ENCODE measurements around the gene BRSK2. TPM values are rescaled to one million over a fixed set of nuclear protein-coding genes. Genes with fewer than 3 reads are reported as not detected.

The BRSK2 gene
- total and polyA plus RNA-seq, 9 of the 15 experiments (the other 6 are each of a cell fraction or from before 2014, with no cell fraction given) = 0.06 to 0.52 (median 0.18) TPM; not detected in 5

DNA sequence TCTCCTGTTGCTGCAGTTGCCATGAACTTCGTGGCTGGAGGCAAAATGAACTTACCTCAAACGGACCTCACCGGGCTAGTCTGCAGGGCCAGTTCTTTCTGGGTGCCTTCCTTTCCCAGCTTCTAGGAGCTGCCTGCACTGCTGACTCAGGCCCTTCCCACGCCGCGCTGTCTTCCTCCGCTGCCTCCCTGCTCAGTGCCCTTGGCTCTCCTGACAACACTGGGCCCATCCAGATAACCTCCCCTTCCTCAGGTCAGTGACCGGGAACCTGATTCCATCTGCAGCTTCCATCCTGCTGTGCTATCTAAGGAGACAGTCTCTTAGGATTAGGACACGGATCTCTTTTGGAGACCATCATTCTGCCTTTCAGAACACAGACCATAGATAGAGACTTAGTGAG lies 77.5 kb downstream of the BRSK2 start:
- 4% methylated on average over 9 of the region's 9 CpGs for WGBS (ENCODE audit: insufficient coverage, low coverage, missing lambda C conversion rate)
- H3K4me3 ChIP-seq = no peak overlapping the region
- peak overlapping the region in 1 of 2 experiments; percentile 36; a peak in 1 of 4 replicates for H3K9ac ChIP-seq (ENCODE audit: insufficient read depth in 1 of 2, low read depth in 2 of 2, low read length in 2 of 2)
- DNase-seq (ENCODE audit: extremely low read depth in 1 of 4, low spot score in 3 of 4) (peak in 1 of 4 experiments; percentile 26), ATAC-seq (peak; percentile 49; the same call in 2 of the 3 replicates), FAIRE-seq (no peak)
- intact Hi-C loops (cut with micrococcal nuclease) (no loop called here), in situ Hi-C loops (cut with MboI) (no loop called here)
- no peak overlapping the region for H3K27ac ChIP-seq (ENCODE audit: extremely low read depth, low read depth, low read length)
- no peaks in the 10 kb centered on the region for H3K79me2 ChIP-seq (ENCODE audit: control insufficient read depth, insufficient read depth, low read length)
- BruUV-seq (replicated peaks) = no TSS peak
- H3K27me3 ChIP-seq (ENCODE audit: control insufficient read depth in 2 of 2, insufficient read depth in 2 of 2, low read length in 2 of 2) = no peaks in the 10 kb centered on the region; a peak in 1 of 5 replicates
- H3K9me1 ChIP-seq (ENCODE audit: control insufficient read depth, insufficient read depth, low read length) = no peaks in the 10 kb centered on the region
- peaks cover 0 to 27% of the 10 kb centered on the region in 2 experiments; a peak in 2 of 5 replicates for H3K4me1 ChIP-seq (replicated peaks in 1 of 2; ENCODE audit: control insufficient read depth in 2 of 2, insufficient read depth in 2 of 2, low read length in 2 of 2)
- CTCF ChIA-PET (ENCODE audit: low intra/inter-chr PET ratio) = no interaction called here
- POLR2A ChIA-PET = interaction anchor here (0.6 to 0.9 kb wide), 3 partner anchors 13 to 334 kb away, joined by 4 to 6 read pairs (median 4); no protein-coding TSS in a partner anchor
- H3K36me3 ChIP-seq (ENCODE audit: control insufficient read depth, insufficient read depth, low read length) = peaks cover 3% of the 10 kb centered on the region; the same call in 1 of the 3 replicates
- H4K20me1 ChIP-seq (replicated peaks; ENCODE audit: control insufficient read depth, insufficient read depth, low read length) = 0 out of 2 replicates have a peak, but pooled peaks cover 11% of the 10 kb centered on the region
- no peaks in the 10 kb centered on the region for H3K9me3 ChIP-seq (replicated peaks; ENCODE audit: control insufficient read depth, insufficient read depth, low read depth, low read length)
- no peak overlapping the region for H2AFZ ChIP-seq (ENCODE audit: low read depth, low read length)
- no peak overlapping the region for H3K4me2 ChIP-seq (ENCODE audit: insufficient read depth, low read length)
- TF ChIP-seq ZNF609 (CRISPR knock-in tag; IDR thresholded peaks at IDR 0.05; ENCODE audit: borderline replicate concordance) (no peak), ZNF316 (IDR thresholded peaks at IDR 0.05) (peak; percentile 44), CBFA2T2 (conservative IDR thresholded peaks at IDR 0.05) (peak; percentile 54; the same call in 1 of the 2 replicates), EGR1 (conservative IDR thresholded peaks at IDR 0.05) (peak; percentile 19; the same call in 1 of the 2 replicates), SIX5 (IDR thresholded peaks at IDR 0.05; ENCODE audit: borderline replicate concordance in 1 of 2, insufficient read depth in 1 of 2, low read depth in 1 of 2, low read length in 2 of 2) (no peak), CBFA2T3 (IDR thresholded peaks at IDR 0.05) (peak; percentile 66), CREB1 (IDR thresholded peaks at IDR 0.05) (no peak), CREB1 (CRISPR knock-in tag; IDR thresholded peaks at IDR 0.05) (no peak), RNF219 (CRISPR knock-in tag; IDR thresholded peaks at IDR 0.05) (no peak), MAFK (IDR thresholded peaks at IDR 0.05; ENCODE audit: low read length) (0 out of 2 replicates have a peak, but pooled peaks have one; percentile 5), PREB (CRISPR knock-in tag; IDR thresholded peaks at IDR 0.05) (no peak)

Data from K562 (cell line).